ENCODE results near the gene PLB1. TPM values are rescaled to one million over a fixed set of nuclear protein-coding genes. Genes with fewer than 3 reads are reported as not detected.

The PLB1 gene
- total RNA-seq, 2 experiments from 2014 or later = 0.74 to 1.1 TPM

GRCh38 chr2:28638102-28638501, 142.2 kb downstream of the PLB1 start:
- no peaks in the 10 kb centered on the region for H3K4me1 Mint-ChIP-seq
- ChIA-PET POLR2A (no interaction called here), CTCF (interaction anchor here (2.2 to 2.4 kb wide), 2 partner anchors 15 to 22 kb away, joined by 6 to 7 read pairs; no protein-coding TSS in a partner anchor)
- H3K36me3 Mint-ChIP-seq (ENCODE audit: low read depth) = no peaks in the 10 kb centered on the region
- H3K27me3 Mint-ChIP-seq = no peaks in the 10 kb centered on the region
- H3K9me3 Mint-ChIP-seq = no peaks in the 10 kb centered on the region
- H3K27ac Mint-ChIP-seq = no peak overlapping the region
- no peak for DNase-seq
- no peak overlapping the region for H3K4me3 Mint-ChIP-seq

DNA sequence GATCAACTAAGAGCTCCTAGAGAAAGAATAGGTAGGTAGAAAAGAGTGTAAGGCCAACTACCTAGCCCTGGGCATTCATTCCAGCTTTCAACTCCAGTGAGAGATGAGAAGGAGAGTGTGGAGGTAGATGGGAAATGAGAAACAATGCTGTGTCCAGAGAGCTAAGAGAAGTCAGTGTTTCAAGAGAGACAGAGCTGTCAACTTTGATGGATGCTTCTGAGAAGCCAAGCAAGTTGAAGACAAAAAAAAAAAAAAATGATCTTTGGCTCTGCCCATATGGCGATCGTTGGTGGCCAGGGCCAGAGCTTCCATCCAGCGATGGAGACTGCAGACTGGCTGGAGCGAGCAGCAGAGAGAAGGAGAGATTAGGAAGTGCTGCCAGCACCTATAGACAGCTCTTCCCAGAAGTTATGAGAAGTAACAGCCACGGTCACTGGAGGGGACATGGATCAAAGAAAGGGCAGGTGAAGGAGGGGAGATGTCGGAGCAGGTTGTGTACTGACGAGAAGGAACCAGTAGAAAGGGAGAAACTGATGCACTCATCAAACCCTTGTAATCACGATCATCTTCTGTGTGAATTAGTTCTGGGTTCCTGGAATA, 143.3 kb downstream of the PLB1 start:
- H3K27ac Mint-ChIP-seq = no peak overlapping the region
- ChIA-PET CTCF (interaction anchor here (0.7 to 2.4 kb wide), 5 partner anchors 10 to 1601 kb away, joined by 3 to 11 read pairs (median 4); no protein-coding TSS in a partner anchor), POLR2A (interaction anchor here (0.6 kb wide), 1 partner anchor 34 kb away, joined by 5 read pairs; no protein-coding TSS in a partner anchor)
- no peak overlapping the region for H3K4me3 Mint-ChIP-seq
- H3K4me1 Mint-ChIP-seq = no peaks in the 10 kb centered on the region
- H3K36me3 Mint-ChIP-seq (ENCODE audit: low read depth) = no peaks in the 10 kb centered on the region
- H3K27me3 Mint-ChIP-seq = no peaks in the 10 kb centered on the region
- DNase-seq = no peak
- H3K9me3 Mint-ChIP-seq = no peaks in the 10 kb centered on the region

- Mint-ChIP-seq H3K27ac (no peak overlapping the region), H3K4me1 (no peaks in the 10 kb centered on the region), H3K9me3 (no peaks in the 10 kb centered on the region), H3K36me3 (ENCODE audit: low read depth) (no peaks in the 10 kb centered on the region), H3K27me3 (no peaks in the 10 kb centered on the region), H3K4me3 (no peak overlapping the region)
- POLR2A ChIA-PET = no interaction called here
- no peak for DNase-seq
- CTCF ChIA-PET = interaction anchor here (0.9 to 2.4 kb wide), 3 partner anchors 10 to 53 kb away, joined by 3 to 11 read pairs (median 7); no protein-coding TSS in a partner anchor
These were observed 144.0 kb downstream of the PLB1 start for GRCh38 chr2:28639836-28640235.

DNA sequence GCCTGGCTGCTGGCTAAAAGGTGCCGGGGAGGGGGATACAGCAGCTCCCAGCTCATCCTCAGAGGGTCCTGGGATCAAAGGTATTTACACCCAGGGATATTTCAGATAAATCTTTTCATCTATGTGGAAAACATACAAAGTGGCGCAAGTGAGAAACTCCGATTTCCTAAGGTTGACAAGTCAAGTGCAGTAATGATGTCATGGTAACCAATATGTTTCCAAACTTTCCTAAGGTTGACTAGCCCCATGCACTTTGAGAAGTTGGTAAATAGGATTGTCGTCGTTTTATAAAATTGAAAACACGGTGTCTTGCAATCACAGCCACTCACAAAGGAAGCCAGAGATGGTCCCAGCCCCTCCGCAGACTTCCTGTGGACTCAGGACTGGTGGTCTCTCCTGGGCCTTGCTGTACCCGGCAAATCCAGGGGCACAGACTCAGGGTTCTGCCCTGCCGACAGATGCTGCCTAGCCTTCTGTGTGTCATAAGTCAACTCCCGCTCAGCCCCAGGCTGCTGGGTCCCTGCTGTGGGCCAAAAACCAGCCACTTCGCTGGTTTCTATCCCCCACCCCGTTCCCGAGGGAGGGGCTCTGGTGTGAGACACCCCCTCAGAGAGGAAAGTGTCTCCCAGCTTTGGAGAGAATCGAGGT, 144.5 kb downstream of the PLB1 start:
- DNase-seq = no peak
- Mint-ChIP-seq H3K36me3 (ENCODE audit: low read depth) (no peaks in the 10 kb centered on the region), H3K9me3 (no peaks in the 10 kb centered on the region), H3K27me3 (peaks cover 1% of the 10 kb centered on the region), H3K4me3 (no peak overlapping the region), H3K27ac (no peak overlapping the region), H3K4me1 (no peaks in the 10 kb centered on the region)
- CTCF ChIA-PET = interaction anchor here (0.9 to 1.9 kb wide), 3 partner anchors 11 to 54 kb away, joined by 3 to 11 read pairs (median 3); no protein-coding TSS in a partner anchor
- POLR2A ChIA-PET = no interaction called here

GRCh38 chr2:28640908-28641300, 145.0 kb downstream of the PLB1 start:
- no peaks in the 10 kb centered on the region for H3K4me1 Mint-ChIP-seq
- CTCF ChIA-PET = interaction anchor here (1.1 to 1.2 kb wide), 2 partner anchors 11 to 15 kb away, joined by 3 read pairs; no protein-coding TSS in a partner anchor
- no peaks in the 10 kb centered on the region for H3K36me3 Mint-ChIP-seq (ENCODE audit: low read depth)
- H3K27ac Mint-ChIP-seq = no peak overlapping the region
- H3K4me3 Mint-ChIP-seq = no peak overlapping the region
- no peak for DNase-seq
- H3K27me3 Mint-ChIP-seq = peaks cover 1% of the 10 kb centered on the region
- H3K9me3 Mint-ChIP-seq = no peaks in the 10 kb centered on the region
- POLR2A ChIA-PET = no interaction called here

GRCh38 chr2:28642796-28643195, 146.9 kb downstream of the PLB1 start:
- CTCF ChIA-PET = interaction anchor here (0.6 to 1.5 kb wide), 2 partner anchors 17 to 109 kb away, joined by 3 to 4 read pairs; partner anchors contain the start of gene PPP1CB
- DNase-seq = no peak
- Mint-ChIP-seq H3K9me3 (no peaks in the 10 kb centered on the region), H3K4me1 (peaks cover 2% of the 10 kb centered on the region), H3K4me3 (no peak overlapping the region), H3K27ac (no peak overlapping the region), H3K36me3 (ENCODE audit: low read depth) (no peaks in the 10 kb centered on the region), H3K27me3 (peaks cover 1% of the 10 kb centered on the region)
- POLR2A ChIA-PET = no interaction called here

DNA sequence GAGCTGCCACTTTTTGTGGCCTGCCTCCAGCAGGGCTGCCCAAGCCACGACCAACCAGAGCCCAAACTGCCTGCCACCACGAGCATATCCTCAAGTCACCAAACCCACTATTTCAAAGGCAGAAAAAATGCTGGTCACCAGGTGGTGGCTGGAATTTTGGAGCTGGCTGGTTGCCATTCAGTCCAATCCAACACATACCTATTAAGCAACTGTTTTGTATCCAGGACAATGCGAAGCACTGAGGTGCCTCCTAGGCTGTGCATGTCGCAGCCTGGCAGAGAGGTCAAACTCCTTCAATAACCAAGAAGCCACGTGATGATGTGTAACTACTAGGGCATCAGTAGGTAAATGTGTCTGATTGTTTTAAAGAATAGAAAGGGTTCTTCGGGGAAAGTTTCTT, 147.5 kb downstream of the PLB1 start:
- no peaks in the 10 kb centered on the region for H3K9me3 Mint-ChIP-seq
- ChIA-PET POLR2A (no interaction called here), CTCF (no interaction called here)
- H3K4me3 Mint-ChIP-seq = no peak overlapping the region
- no peaks in the 10 kb centered on the region for H3K36me3 Mint-ChIP-seq (ENCODE audit: low read depth)
- peaks cover 5% of the 10 kb centered on the region for H3K4me1 Mint-ChIP-seq
- H3K27me3 Mint-ChIP-seq = peaks cover 1% of the 10 kb centered on the region
- no peak overlapping the region for H3K27ac Mint-ChIP-seq
- DNase-seq = no peak

- Mint-ChIP-seq H3K27ac (no peak overlapping the region), H3K36me3 (ENCODE audit: low read depth) (no peaks in the 10 kb centered on the region), H3K4me1 (peaks cover 5% of the 10 kb centered on the region), H3K4me3 (no peak overlapping the region), H3K27me3 (peaks cover 1% of the 10 kb centered on the region), H3K9me3 (no peaks in the 10 kb centered on the region)
- CTCF ChIA-PET = no interaction called here
- POLR2A ChIA-PET = no interaction called here
- DNase-seq = no peak
These were observed 148.1 kb downstream of the PLB1 start for GRCh38 chr2:28643911-28644334.

GRCh38 chr2:28644760-28645159, 148.9 kb downstream of the PLB1 start:
- Mint-ChIP-seq H3K36me3 (ENCODE audit: low read depth) (no peaks in the 10 kb centered on the region), H3K4me1 (peaks cover 10% of the 10 kb centered on the region), H3K9me3 (no peaks in the 10 kb centered on the region), H3K27me3 (peaks cover 1% of the 10 kb centered on the region), H3K4me3 (no peak overlapping the region), H3K27ac (no peak overlapping the region)
- DNase-seq = no peak
- ChIA-PET CTCF (interaction anchor here (0.6 kb wide), 1 partner anchor 50 kb away, joined by 4 read pairs; no protein-coding TSS in a partner anchor), POLR2A (no interaction called here)

- Mint-ChIP-seq H3K4me3 (no peak overlapping the region), H3K27ac (no peak overlapping the region), H3K27me3 (peaks cover 1% of the 10 kb centered on the region), H3K9me3 (no peaks in the 10 kb centered on the region), H3K36me3 (ENCODE audit: low read depth) (no peaks in the 10 kb centered on the region), H3K4me1 (peaks cover 13% of the 10 kb centered on the region)
- no peak for DNase-seq
- POLR2A ChIA-PET = no interaction called here
- CTCF ChIA-PET = no interaction called here
These were observed 149.7 kb downstream of the PLB1 start for GRCh38 chr2:28645553-28645952.

DNA sequence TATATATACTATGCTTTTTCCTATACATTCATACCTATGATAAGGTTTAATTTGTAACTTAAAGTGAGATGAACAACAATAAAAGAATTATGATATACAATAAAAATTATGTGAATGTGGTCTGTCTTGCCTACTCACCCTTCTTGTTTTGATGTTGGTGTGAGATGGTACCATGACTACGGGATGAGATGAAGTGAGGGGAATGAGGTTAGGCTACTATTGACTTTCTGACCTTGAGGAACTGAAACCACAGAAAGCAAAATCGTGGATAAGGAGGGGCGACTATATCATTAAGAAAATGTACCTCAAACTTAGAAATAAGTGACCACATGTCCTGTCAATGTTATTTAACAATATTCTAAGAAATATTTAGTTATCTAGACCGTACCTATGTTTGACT, 151.8 kb downstream of the PLB1 start:
- Mint-ChIP-seq H3K36me3 (ENCODE audit: low read depth) (no peaks in the 10 kb centered on the region), H3K9me3 (no peaks in the 10 kb centered on the region), H3K4me1 (peaks cover 13% of the 10 kb centered on the region), H3K27ac (no peak overlapping the region), H3K27me3 (peaks cover 1% of the 10 kb centered on the region), H3K4me3 (no peak overlapping the region)
- POLR2A ChIA-PET = no interaction called here
- CTCF ChIA-PET = no interaction called here
- DNase-seq = no peak

GRCh38 chr2:28648147-28648546, 152.3 kb downstream of the PLB1 start:
- ChIA-PET POLR2A (no interaction called here), CTCF (no interaction called here)
- DNase-seq = no peak
- H3K9me3 Mint-ChIP-seq = no peaks in the 10 kb centered on the region
- H3K27ac Mint-ChIP-seq = no peak overlapping the region
- H3K4me1 Mint-ChIP-seq = peaks cover 13% of the 10 kb centered on the region
- no peaks in the 10 kb centered on the region for H3K36me3 Mint-ChIP-seq (ENCODE audit: low read depth)
- H3K27me3 Mint-ChIP-seq = peaks cover 1% of the 10 kb centered on the region
- no peak overlapping the region for H3K4me3 Mint-ChIP-seq

DNA sequence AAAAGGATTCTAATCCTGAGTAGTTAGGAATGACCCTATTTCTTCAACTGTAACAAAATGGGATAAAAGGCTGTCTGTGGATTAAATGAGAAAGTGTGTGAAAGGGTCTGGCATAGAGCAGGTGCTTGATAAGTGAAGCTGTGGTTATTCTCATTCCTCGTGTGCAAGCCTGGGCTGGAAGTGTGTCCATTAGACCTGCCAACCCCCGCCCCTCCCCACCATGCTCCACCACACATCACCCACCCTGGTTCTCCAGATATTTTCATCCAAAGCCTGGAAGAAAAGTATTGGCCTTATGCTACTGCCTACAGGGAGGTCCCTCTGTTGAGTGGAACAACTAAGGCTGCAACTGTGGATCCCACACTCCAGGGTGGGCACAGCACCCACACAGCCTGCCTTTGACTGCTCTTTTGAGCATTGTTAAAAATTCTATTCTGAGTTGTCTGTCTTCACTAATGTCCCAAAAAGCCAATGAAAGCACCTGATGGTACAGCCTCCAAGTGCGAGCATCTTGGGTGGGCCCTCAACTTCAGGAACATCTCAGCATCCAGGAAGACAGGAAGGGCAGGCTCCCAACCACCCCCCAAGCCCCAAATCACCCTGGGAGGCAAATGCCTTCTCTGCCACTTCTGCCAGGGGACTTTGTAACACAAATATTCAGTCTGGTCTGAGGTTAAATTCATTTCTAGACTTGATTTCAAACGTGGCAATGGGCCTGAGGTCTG, 153.0 kb downstream of the PLB1 start:
- no peaks in the 10 kb centered on the region for H3K9me3 Mint-ChIP-seq
- H3K4me3 Mint-ChIP-seq = no peak overlapping the region
- no peak for DNase-seq
- H3K27me3 Mint-ChIP-seq = peaks cover 1% of the 10 kb centered on the region
- H3K27ac Mint-ChIP-seq = no peak overlapping the region
- H3K36me3 Mint-ChIP-seq (ENCODE audit: low read depth) = no peaks in the 10 kb centered on the region
- ChIA-PET CTCF (no interaction called here), POLR2A (no interaction called here)
- H3K4me1 Mint-ChIP-seq = peaks cover 13% of the 10 kb centered on the region
